Measurements from ENCODE around the gene GPAT2.
"Not testable (repeated sequence)": the region's sequence is repeated elsewhere in the genome, so short reads cannot be mapped to it uniquely, and the experiment has no call there.

The GPAT2 gene

GRCh38 chr2:96063116-96063899 is 28.6 kb upstream of the GPAT2 start:
- H3K27me3 ChIP-seq (replicated peaks; ENCODE audit: control insufficient read depth, insufficient read depth, low read length); H3K9me3 ChIP-seq (ENCODE audit: control insufficient read depth, low read length); H3K9ac ChIP-seq (ENCODE audit: low read length); H3K36me3 ChIP-seq (ENCODE audit: control insufficient read depth, insufficient read depth, low read length, severe bottlenecking); H3K4me1 ChIP-seq (ENCODE audit: control insufficient read depth, insufficient read depth, low read length); H3K4me3 ChIP-seq (ENCODE audit: low read length): not testable (repeated sequence)
- peak; percentile 63 for DNase-seq (ENCODE audit: low read depth)

DNA sequence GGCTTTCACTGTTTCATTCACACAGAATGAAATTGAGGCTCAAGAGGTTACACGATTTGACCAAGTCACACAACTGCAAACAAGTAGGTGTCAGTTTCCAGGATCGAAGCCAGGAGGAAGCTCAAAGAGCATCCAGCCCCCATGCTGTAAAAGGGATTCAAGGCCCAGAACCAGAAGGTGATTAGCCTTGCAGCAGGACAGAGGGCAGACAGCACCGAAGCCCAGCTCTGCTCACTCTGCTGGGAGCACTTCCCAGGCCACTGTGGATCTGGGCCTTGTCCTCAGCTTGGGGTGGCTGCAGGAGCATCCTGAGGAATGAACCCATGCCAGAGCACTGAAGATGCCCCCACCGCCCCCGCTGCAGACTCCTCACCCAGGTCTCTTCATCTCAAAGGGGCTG is 27.8 kb upstream of the GPAT2 start:
- H3K9me3 ChIP-seq (ENCODE audit: control insufficient read depth, low read length); H3K4me3 ChIP-seq (ENCODE audit: low read length); H3K4me1 ChIP-seq (ENCODE audit: control insufficient read depth, insufficient read depth, low read length); DNase-seq (ENCODE audit: low read depth); H3K36me3 ChIP-seq (ENCODE audit: control insufficient read depth, insufficient read depth, low read length, severe bottlenecking); H3K9ac ChIP-seq (ENCODE audit: low read length); H3K27me3 ChIP-seq (replicated peaks; ENCODE audit: control insufficient read depth, insufficient read depth, low read length): not testable (repeated sequence)

DNA sequence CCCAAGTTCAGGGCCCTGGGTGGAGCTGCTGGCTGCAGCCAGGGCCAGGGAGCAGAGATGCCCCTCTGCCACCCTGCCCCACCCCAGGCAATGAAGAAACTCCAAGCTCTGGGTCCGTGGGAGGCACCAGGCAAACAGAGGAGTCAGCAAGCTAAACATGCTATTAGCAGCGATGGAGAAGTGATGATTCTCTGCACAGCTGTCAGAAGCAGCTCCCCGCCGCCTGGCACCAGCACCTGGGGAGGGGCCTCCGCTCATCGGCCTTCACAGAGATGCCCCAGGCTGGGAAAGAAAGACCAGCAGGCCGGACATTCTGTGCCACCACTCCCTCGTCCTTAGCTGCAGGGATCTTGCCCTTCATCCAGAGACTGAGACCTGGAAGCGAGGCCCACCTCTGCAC is 27.2 kb upstream of the GPAT2 start:
- H3K27me3 ChIP-seq (replicated peaks; ENCODE audit: control insufficient read depth, insufficient read depth, low read length); H3K36me3 ChIP-seq (ENCODE audit: control insufficient read depth, insufficient read depth, low read length, severe bottlenecking); DNase-seq (ENCODE audit: low read depth); H3K9ac ChIP-seq (ENCODE audit: low read length); H3K4me3 ChIP-seq (ENCODE audit: low read length); H3K9me3 ChIP-seq (ENCODE audit: control insufficient read depth, low read length); H3K4me1 ChIP-seq (ENCODE audit: control insufficient read depth, insufficient read depth, low read length): not testable (repeated sequence)

- H3K36me3 ChIP-seq (ENCODE audit: control insufficient read depth, insufficient read depth, low read length, severe bottlenecking); H3K4me1 ChIP-seq (ENCODE audit: control insufficient read depth, insufficient read depth, low read length); H3K4me3 ChIP-seq (ENCODE audit: low read length); H3K27me3 ChIP-seq (replicated peaks; ENCODE audit: control insufficient read depth, insufficient read depth, low read length); H3K9me3 ChIP-seq (ENCODE audit: control insufficient read depth, low read length); H3K9ac ChIP-seq (ENCODE audit: low read length); DNase-seq (ENCODE audit: low read depth): not testable (repeated sequence)
Observed at GRCh38 chr2:96061197-96061817, 26.6 kb upstream of the GPAT2 start.

- not testable (repeated sequence) for H3K4me3 ChIP-seq (ENCODE audit: low read length); DNase-seq (ENCODE audit: low read depth); H3K27me3 ChIP-seq (replicated peaks; ENCODE audit: control insufficient read depth, insufficient read depth, low read length); H3K9ac ChIP-seq (ENCODE audit: low read length); H3K9me3 ChIP-seq (ENCODE audit: control insufficient read depth, low read length); H3K4me1 ChIP-seq (ENCODE audit: control insufficient read depth, insufficient read depth, low read length); H3K36me3 ChIP-seq (ENCODE audit: control insufficient read depth, insufficient read depth, low read length, severe bottlenecking)
Observed at GRCh38 chr2:96060325-96060724, 25.6 kb upstream of the GPAT2 start.

GRCh38 chr2:96059443-96059842 is 24.7 kb upstream of the GPAT2 start:
- not testable (repeated sequence) for H3K4me3 ChIP-seq (ENCODE audit: low read length); H3K9me3 ChIP-seq (ENCODE audit: control insufficient read depth, low read length); H3K9ac ChIP-seq (ENCODE audit: low read length); H3K4me1 ChIP-seq (ENCODE audit: control insufficient read depth, insufficient read depth, low read length); H3K27me3 ChIP-seq (replicated peaks; ENCODE audit: control insufficient read depth, insufficient read depth, low read length); H3K36me3 ChIP-seq (ENCODE audit: control insufficient read depth, insufficient read depth, low read length, severe bottlenecking); DNase-seq (ENCODE audit: low read depth)

- H3K27me3 ChIP-seq (replicated peaks; ENCODE audit: control insufficient read depth, insufficient read depth, low read length); H3K9me3 ChIP-seq (ENCODE audit: control insufficient read depth, low read length); H3K4me1 ChIP-seq (ENCODE audit: control insufficient read depth, insufficient read depth, low read length); H3K4me3 ChIP-seq (ENCODE audit: low read length); H3K9ac ChIP-seq (ENCODE audit: low read length); DNase-seq (ENCODE audit: low read depth); H3K36me3 ChIP-seq (ENCODE audit: control insufficient read depth, insufficient read depth, low read length, severe bottlenecking): not testable (repeated sequence)
Observed at GRCh38 chr2:96055830-96056229, 21.1 kb upstream of the GPAT2 start.

GRCh38 chr2:96054537-96054936 is 19.8 kb upstream of the GPAT2 start:
- not testable (repeated sequence) for H3K4me1 ChIP-seq (ENCODE audit: control insufficient read depth, insufficient read depth, low read length); DNase-seq (ENCODE audit: low read depth); H3K9ac ChIP-seq (ENCODE audit: low read length); H3K4me3 ChIP-seq (ENCODE audit: low read length); H3K9me3 ChIP-seq (ENCODE audit: control insufficient read depth, low read length); H3K36me3 ChIP-seq (ENCODE audit: control insufficient read depth, insufficient read depth, low read length, severe bottlenecking); H3K27me3 ChIP-seq (replicated peaks; ENCODE audit: control insufficient read depth, insufficient read depth, low read length)

GRCh38 chr2:96053385-96053784 is 18.7 kb upstream of the GPAT2 start:
- not testable (repeated sequence) for H3K4me3 ChIP-seq (ENCODE audit: low read length); H3K9ac ChIP-seq (ENCODE audit: low read length); H3K9me3 ChIP-seq (ENCODE audit: control insufficient read depth, low read length); H3K27me3 ChIP-seq (replicated peaks; ENCODE audit: control insufficient read depth, insufficient read depth, low read length); H3K36me3 ChIP-seq (ENCODE audit: control insufficient read depth, insufficient read depth, low read length, severe bottlenecking); DNase-seq (ENCODE audit: low read depth); H3K4me1 ChIP-seq (ENCODE audit: control insufficient read depth, insufficient read depth, low read length)

DNA sequence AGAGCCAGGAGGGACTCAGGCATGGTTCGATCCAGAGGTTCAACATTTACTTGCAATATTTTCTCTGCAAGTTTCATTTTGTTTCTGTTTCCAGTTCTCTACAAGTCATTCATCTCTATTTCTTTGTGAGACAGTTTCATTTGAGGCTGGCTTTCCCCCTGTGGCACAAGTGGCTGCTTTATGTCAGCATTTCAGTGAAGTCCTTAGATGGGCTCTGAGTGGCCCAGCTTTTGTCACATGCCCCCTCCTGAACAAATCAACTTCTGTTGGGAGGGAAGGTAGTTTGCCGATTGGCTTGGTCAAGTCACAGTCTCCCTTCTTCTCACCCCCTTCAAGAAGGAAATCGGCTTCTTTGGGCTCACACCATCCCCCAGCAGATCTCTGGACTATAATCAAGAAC is 17.9 kb upstream of the GPAT2 start:
- not testable (repeated sequence) for H3K9me3 ChIP-seq (ENCODE audit: control insufficient read depth, low read length); H3K4me3 ChIP-seq (ENCODE audit: low read length); DNase-seq (ENCODE audit: low read depth); H3K4me1 ChIP-seq (ENCODE audit: control insufficient read depth, insufficient read depth, low read length); H3K9ac ChIP-seq (ENCODE audit: low read length); H3K36me3 ChIP-seq (ENCODE audit: control insufficient read depth, insufficient read depth, low read length, severe bottlenecking); H3K27me3 ChIP-seq (replicated peaks; ENCODE audit: control insufficient read depth, insufficient read depth, low read length)

DNA sequence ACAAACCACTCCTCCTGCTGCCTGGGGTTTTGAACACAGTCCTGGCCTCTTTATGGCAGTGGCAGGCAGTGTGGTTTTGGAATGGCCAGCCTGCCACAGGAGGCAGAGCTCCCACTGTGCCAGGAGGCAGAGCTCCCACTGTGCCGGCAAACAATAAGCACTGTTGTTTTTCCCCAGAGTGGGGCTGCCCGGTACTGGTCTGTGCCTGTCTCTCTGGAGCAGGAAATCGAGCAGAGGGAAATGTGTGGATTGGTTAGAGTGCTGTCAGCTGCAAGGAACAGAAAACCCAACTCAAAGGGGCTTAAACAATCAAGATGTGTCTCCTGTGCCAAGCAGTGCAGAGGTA is 15.2 kb upstream of the GPAT2 start:
- not testable (repeated sequence) for H3K4me3 ChIP-seq (ENCODE audit: low read length); DNase-seq (ENCODE audit: low read depth); H3K9ac ChIP-seq (ENCODE audit: low read length); H3K4me1 ChIP-seq (ENCODE audit: control insufficient read depth, insufficient read depth, low read length); H3K36me3 ChIP-seq (ENCODE audit: control insufficient read depth, insufficient read depth, low read length, severe bottlenecking); H3K27me3 ChIP-seq (replicated peaks; ENCODE audit: control insufficient read depth, insufficient read depth, low read length); H3K9me3 ChIP-seq (ENCODE audit: control insufficient read depth, low read length)
